ENCODE data around the gene DRD3.

- TF ChIP-seq CTCF (conservative IDR thresholded peaks at IDR 0.05; ENCODE audit: low read length) (no peak), EZH2phosphoT487 (IDR thresholded peaks at IDR 0.05; ENCODE audit: borderline replicate concordance, low read depth, low read length) (no peak)
Measured at GRCh38 chr3:114178770-114179368, at the start of gene DRD3.
